ENCODE data around the gene MDGA2. TPM values are rescaled to one million over a fixed set of nuclear protein-coding genes. Genes with fewer than 3 reads are reported as not detected.

MDGA2 gene
- total RNA-seq, 2 donors from 2014 or later = not detected

DNA sequence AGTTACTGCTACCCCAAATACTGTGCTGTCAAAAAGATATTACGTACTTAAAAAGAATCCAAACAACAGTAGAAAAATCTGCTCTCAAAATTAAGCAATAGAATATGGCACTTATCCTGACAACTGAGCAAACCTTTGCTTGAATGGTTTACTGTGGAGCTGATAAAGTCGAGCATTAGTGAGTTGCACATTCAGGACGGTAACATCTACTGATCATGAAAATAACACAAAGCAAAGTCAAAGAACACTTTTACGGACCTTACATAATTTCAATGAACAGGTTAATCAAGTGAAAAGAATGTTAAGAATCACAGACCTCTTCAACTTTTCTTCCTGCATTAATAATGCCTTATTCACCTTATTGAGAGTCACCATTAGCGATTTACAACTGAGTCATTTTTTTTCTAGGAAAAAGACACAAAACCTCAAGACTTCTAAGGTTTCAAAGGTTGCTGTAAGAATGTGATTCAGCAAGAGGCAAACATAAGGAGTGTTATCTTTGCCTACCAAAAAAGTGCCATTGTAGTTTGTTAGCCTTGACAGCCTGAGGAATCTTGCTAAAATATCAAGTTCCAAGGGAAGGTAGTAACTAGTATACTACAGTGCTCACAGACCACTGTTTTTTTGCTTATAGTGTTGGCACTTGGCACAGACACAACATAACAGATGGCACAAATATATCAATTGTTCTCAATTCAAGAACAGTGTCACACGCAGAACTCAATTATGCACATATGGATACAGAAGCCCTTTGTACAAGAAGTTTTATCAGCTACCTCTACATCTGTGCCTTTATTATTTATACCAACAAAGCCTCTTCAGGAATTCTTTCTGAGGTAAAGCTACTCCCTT, 689.6 kb downstream of the MDGA2 start:
- no peak overlapping the region for H3K4me3 ChIP-seq
- no peaks in the 10 kb centered on the region for H3K4me1 ChIP-seq
- no peaks in the 10 kb centered on the region for H3K9me3 ChIP-seq
- no peak for TF ChIP-seq CTCF (IDR thresholded peaks at IDR 0.05)
- H3K27ac ChIP-seq = no peak overlapping the region
- DNase-seq (no peak), ATAC-seq (no peak)
- H3K27me3 ChIP-seq = no peaks in the 10 kb centered on the region
- intact Hi-C loops (cut with DNase I) = no loop called here
- 34 to 48% methylated on average over 6 of the region's 6 CpGs for WGBS, 2 donors
- H3K36me3 ChIP-seq (replicated peaks in 1 of 2; ENCODE audit: insufficient read depth in 1 of 2, low read depth in 2 of 2) = no peaks in the 10 kb centered on the region

- H3K27ac ChIP-seq = no peak overlapping the region
- H3K27me3 ChIP-seq = no peaks in the 10 kb centered on the region
- H3K4me3 ChIP-seq = no peak overlapping the region
- TF ChIP-seq CTCF (IDR thresholded peaks at IDR 0.05) (no peak), POLR2A (IDR thresholded peaks at IDR 0.05) (no peak)
- intact Hi-C loops (cut with DNase I) = no loop called here
- no peak for DNase-seq
- 24 to 25% methylated on average over 2 of the region's 2 CpGs for WGBS, 2 donors
- no peaks in the 10 kb centered on the region for H3K36me3 ChIP-seq (replicated peaks in 1 of 2; ENCODE audit: insufficient read depth in 1 of 2, low read depth in 2 of 2)
- no peak for ATAC-seq
- no peaks in the 10 kb centered on the region for H3K4me1 ChIP-seq
- H3K9me3 ChIP-seq = no peaks in the 10 kb centered on the region
Observed at GRCh38 chr14:46973295-46973694, 702.1 kb downstream of the MDGA2 start.

- ATAC-seq (peak; percentile 56), DNase-seq (no peak)
Observed at GRCh38 chr14:46964378-46964777, 711.0 kb downstream of the MDGA2 start.

DNA sequence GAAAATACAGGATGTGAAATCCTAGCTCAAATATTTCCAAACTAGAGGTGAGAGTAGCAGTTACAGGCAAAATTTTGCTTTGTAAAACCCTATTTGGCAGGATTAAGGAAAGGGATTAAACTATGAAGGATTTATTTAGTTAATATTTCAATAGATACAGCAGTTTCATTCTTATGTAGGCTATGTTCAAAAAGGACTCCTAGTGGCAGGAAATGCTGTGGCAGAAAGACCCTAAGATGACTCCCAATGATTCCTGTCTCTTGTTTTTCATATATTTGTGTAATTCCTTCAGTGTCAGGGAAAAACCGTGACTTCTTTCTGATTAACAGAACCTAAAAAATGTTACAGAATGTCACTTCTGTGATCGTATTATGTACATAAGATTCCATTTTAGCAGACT, 724.3 kb downstream of the MDGA2 start:
- TF ChIP-seq CTCF (IDR thresholded peaks at IDR 0.05) (no peak), POLR2A (IDR thresholded peaks at IDR 0.05) (no peak)
- ATAC-seq (no peak), DNase-seq (no peak)
- 72% methylated on average over 2 of the region's 2 CpGs for WGBS, 2 donors
- Histone ChIP-seq H3K27me3 (no peaks in the 10 kb centered on the region), H3K9me3 (no peaks in the 10 kb centered on the region), H3K4me1 (no peaks in the 10 kb centered on the region), H3K27ac (no peak overlapping the region), H3K4me3 (no peak overlapping the region), H3K36me3 (replicated peaks in 1 of 2; ENCODE audit: insufficient read depth in 1 of 2, low read depth in 2 of 2) (no peaks in the 10 kb centered on the region)
- intact Hi-C loops (cut with DNase I) = no loop called here

More at GRCh38 chr14:46964378-46964777, 711.0 kb downstream of the MDGA2 start:
- intact Hi-C loops (cut with DNase I) = no loop called here
- Histone ChIP-seq H3K27me3 (no peaks in the 10 kb centered on the region), H3K4me1 (no peaks in the 10 kb centered on the region), H3K9me3 (no peaks in the 10 kb centered on the region), H3K36me3 (replicated peaks in 1 of 2; ENCODE audit: insufficient read depth in 1 of 2, low read depth in 2 of 2) (no peaks in the 10 kb centered on the region), H3K27ac (no peak overlapping the region), H3K4me3 (no peak overlapping the region)
- no peak for TF ChIP-seq CTCF (IDR thresholded peaks at IDR 0.05)
- no peak for TF ChIP-seq POLR2A (IDR thresholded peaks at IDR 0.05)
- WGBS, 2 donors = 13 to 14% methylated on average over 3 of the region's 3 CpGs

DNA sequence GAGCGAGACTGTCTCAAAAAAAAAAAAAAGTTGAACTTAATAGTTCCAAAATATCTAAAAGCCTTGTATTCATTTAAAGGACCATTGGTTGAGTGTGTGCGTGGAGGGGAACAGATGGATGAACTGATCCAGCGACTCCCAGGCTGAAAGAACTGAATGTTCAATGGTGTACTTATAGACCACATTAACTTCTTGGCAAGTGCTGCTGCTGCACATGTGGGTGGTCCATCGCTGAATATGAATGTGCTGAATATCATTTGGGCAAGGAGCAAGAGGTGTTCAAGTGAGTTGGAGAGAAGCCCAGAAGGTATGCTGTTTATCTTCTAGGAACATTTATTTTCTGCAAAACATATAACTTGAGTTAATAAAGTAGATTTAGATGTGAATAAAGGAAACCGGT, 734.8 kb downstream of the MDGA2 start:
- H3K27me3 ChIP-seq = no peaks in the 10 kb centered on the region
- DNase-seq (no peak), ATAC-seq (no peak)
- H3K36me3 ChIP-seq (replicated peaks in 1 of 2; ENCODE audit: insufficient read depth in 1 of 2, low read depth in 2 of 2) = no peaks in the 10 kb centered on the region
- no peak overlapping the region for H3K27ac ChIP-seq
- WGBS, 2 donors = 70 to 71% methylated on average over 5 of the region's 5 CpGs
- H3K4me1 ChIP-seq = no peaks in the 10 kb centered on the region
- H3K9me3 ChIP-seq = no peaks in the 10 kb centered on the region
- TF ChIP-seq CTCF (IDR thresholded peaks at IDR 0.05) (no peak), POLR2A (IDR thresholded peaks at IDR 0.05) (no peak)
- no peak overlapping the region for H3K4me3 ChIP-seq
- intact Hi-C loops (cut with DNase I) = no loop called here
